DMS114 treated with DMSO at 0.1 percent for 48 hours (cell line): ENCODE results near the gene PLAAT4.
"Not testable (repeated sequence)": the region's sequence is repeated elsewhere in the genome, so short reads cannot be mapped to it uniquely, and the experiment has no call there.

Source experiments
- DNase-seq: peaks from one replicate; lab custom pipeline; 2025; ENCODE audit not compliant: unreplicated experiment; lab: John Stamatoyannopoulos, UW

PLAAT4 gene

DNA sequence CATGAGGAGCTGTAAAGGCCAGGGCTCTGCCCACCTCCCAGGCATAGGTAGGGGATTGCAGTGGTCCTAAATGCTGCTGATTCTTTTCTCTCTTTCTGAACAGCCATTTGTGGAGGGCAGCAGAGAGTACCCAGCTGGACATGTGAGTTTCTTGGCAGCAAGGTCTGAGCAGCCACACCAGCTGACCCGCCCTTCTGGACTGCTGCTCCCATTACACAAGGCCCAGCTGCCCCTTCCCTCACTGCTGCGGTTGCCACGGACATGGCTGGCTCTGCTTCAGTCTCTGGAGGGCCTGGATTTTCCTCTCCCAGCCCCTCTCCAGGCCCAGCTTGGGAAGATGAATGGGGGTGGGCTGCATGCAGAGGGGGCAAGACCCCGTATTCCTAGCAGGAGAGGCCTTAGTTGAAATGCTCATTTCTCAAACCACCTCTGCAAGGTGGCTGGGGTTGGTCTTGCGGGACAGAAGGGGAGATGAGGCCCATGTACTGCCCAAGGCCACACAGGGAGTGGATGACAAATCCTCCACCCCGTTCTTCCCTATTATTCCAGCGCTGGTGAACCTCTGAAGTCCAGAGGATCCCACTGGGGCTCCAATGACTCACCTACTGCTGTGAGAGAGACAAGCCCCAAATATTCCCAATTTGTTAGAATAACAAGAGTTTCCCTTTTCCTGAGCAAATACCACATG, 26.1 kb upstream of the PLAAT4 start:
- no peak for DNase-seq

DNA sequence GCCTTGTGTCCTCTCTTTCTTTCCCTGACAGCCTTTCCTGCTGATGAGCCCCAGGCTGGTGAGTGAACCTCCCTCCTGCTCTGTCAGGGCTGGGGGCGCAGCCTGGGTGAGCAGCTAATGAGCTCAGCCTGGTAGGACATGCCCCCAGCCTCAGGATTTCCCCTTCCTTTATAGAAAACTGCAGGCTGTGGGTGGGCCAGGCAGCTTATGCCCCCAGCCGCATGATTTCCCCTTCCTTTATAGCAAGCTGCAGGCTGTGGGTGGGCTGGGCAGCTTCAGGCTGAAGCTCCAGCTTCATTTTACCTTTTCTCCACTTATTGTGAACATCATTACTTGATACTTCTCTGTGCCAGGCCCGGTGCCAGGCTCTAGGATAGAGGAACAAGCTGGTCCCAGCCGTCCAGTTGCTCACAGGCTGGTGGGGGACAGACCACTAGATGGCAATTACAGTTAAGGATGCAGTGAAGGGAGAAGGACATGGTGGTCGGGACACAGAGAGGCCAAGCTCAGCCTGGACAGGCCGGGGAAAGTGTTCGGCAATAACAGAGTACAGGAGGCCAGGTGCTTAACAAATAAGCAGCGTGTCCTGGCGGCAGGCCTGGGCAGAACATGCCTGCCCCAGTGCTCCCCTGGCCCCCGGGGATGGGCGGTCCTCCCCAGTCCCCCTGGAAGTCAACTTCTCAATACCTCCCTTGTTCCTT, 25.4 kb upstream of the PLAAT4 start:
- no peak for DNase-seq

DNA sequence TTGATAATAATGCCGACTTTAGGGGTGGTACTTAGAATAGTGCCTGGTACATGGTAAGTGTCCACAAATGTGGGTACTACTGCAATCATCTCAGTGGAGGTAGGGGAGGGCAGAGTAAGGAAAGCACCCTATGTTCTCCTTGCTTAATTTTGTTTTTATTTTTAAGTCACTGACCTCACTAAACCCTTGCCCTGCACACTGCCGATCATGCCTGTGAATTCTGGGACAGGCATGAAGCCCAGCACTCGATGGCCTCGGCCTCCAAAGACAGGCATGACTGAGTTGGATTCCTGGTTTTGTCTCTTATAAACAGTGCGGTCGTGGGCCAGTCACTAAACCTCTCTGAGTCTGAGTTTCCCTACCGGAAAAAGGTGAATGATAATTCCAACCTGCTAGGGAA, 23.8 kb upstream of the PLAAT4 start:
- DNase-seq: no peak

DNA sequence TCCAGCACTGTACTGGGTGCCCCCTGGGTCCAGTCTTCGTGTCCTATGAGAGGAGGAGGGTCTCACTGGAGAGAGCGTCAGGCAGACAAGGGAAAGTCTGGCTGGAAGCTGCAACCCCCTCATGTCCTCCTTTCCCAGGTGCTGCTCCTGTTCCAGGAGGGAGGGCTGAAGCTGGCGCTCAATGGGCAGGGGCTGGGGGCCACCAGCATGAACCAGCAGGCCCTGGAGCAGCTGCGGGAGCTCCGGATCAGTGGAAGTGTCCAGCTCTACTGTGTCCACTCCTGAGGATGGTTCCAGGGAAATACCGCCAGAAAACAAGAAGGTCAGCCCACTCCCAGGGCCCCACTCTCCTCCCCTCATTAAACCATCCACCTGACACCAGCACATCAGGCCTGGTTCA, 20.5 kb upstream of the PLAAT4 start:
- DNase-seq: no peak

- DNase-seq: no peak
These were observed 19.5 kb upstream of the PLAAT4 start for GRCh38 chr11:63517156-63517555.

GRCh38 chr11:63518548-63518947, 18.1 kb upstream of the PLAAT4 start:
- DNase-seq: no peak

GRCh38 chr11:63520606-63521170, 15.9 kb upstream of the PLAAT4 start:
- no peak for DNase-seq

- no peak for DNase-seq
These were observed 14.7 kb upstream of the PLAAT4 start for GRCh38 chr11:63521896-63522295.

DNA sequence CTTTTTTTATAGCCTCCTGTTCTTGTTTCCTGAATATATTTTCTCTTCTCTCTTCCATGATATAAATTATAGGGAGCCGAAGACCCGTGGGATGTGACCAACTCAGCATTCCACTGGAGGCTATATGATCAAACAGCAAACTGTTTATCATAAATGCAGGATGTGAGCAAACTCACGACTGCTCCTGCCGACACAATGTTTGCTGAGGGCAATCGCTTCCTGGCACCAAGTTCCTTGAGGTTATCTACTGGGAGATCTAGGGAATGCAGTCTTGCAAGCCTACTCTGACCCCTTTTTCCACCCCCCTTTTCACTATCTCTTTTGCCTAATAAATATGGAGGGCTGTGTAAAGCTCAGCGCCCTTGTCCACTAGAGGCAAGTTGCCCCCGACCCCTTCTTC, 13.5 kb upstream of the PLAAT4 start:
- no peak for DNase-seq

- DNase-seq: no peak
These were observed 8.9 kb upstream of the PLAAT4 start for GRCh38 chr11:63527667-63528066.

GRCh38 chr11:63528156-63528555, 8.5 kb upstream of the PLAAT4 start:
- not testable (repeated sequence) for DNase-seq

DNA sequence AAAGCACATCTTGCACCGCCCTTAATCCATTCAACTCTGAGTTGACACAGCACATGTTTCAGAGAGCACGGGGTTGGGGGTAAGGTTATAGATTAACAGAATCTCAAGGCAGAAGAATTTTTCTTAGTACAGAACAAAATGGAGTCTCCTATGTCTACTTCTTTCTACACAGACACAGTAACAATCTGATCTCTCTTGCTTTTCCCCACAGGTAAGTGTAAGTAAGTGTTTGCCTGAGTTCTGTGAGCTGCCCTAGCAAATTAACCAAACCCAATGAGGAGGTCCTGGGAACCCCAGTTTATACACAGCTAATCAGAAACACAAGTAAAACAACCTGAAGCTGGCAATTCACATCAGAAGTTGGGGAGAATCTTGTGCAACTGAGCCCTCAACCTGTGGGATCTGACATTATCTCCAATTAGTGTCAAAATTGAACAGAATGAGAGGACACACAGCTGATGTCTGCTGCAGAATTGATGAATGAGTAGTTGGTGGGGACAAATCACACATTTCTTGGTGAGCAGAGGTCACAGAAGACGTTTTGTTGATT, 7.8 kb upstream of the PLAAT4 start:
- not testable (repeated sequence) for DNase-seq

DNA sequence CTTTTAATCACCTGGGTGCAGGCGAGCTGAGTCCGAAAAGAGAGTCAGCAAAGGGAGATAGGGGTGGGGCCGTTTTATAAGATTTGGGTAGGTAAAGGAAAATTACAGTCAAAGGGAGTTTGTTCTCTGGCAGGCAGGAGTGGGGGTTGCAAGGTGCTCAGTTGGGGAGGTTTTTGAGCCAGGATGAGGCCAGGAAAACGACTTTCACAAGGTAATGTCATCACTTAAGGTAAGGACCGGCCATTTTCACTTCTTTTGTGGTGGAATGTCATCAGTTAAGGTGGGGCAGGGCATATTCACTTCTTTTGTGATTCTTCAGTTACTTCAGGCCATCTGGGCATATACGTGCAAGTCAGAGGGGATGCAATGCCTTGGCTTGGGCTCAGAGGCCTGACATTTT, 7.2 kb upstream of the PLAAT4 start:
- not testable (repeated sequence) for DNase-seq

DNA sequence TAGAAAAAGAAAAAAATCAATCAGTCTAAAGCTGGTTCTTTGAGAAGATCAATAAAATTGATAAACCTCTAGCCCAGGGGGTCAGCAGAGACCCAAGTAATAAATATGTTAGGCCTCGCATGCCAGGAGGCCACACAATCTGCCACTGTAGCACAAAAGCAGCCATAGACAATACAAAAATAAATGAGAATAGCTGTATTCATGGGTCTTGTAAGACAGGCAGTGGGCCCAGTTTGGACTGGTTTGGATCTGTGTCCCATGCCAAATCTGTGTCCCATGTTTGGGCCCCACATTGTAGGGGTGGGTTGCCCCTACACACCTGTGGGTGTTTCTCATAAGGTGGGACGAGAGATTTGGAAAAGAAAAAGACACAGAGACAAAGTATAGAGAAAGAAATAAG, 6.6 kb upstream of the PLAAT4 start:
- no peak for DNase-seq

GRCh38 chr11:63531074-63531792, 5.4 kb upstream of the PLAAT4 start:
- DNase-seq: not testable (repeated sequence)

GRCh38 chr11:63532117-63532516, 4.5 kb upstream of the PLAAT4 start:
- DNase-seq: no peak

- DNase-seq: no peak
These were observed 3.7 kb upstream of the PLAAT4 start for GRCh38 chr11:63532799-63533475.

DNA sequence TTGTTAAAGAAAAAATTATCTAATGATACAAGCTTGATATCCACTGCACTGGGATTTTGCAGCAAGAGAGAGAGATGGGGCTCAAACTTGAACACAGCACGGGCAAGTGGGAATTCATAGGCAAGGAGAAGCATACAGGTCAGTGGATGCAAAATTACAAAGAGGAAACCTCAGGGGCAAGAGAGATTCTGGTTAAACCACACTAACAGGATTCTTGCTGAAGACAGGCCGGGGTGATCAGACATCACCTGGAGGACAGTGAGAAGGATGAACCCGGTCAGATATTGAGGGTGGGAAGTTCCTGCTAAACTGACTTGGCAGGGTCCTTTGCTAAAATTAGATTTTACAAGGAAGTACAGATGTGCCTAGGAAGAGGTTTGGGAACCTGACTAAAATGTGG, 2.5 kb upstream of the PLAAT4 start:
- DNase-seq: no peak

DNA sequence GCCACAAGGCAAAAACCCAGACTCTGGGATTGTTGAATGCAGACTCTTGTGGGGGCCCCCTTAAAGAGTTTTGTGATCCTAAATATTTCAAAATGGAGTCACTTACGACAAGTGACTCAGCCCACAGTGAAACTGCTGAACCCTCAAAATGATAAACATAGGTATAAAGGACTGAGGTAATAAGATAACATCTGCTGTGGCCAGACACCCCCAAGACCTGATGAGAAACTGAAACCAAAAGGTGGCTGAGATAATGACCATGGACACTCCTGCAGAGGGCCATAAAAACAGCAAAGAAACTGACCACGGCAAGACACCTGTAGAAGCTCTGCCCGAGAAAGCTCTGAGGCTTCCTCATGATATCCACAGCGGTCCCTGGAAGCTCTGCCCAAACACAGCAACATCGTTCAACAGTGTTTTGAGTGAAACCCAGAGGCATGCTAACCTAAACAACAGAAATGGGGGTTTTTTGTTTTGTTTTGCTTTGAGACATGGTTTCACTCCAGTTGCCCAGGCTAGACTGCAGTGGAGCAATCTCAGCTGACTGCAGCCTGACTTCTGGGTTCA, 1.6 kb upstream of the PLAAT4 start:
- DNase-seq: no peak

GRCh38 chr11:63535734-63536133, 874 bp upstream of the PLAAT4 start:
- no peak for DNase-seq
